Stimulated activated memory B cell treated with anti-CD40 and anti-IgM and Interleukin-4, amounts not matched to agents 10 μg/mL and 1 μg/mL and 100 μg/mL, for 72 hours (primary cell): ENCODE measurements around the gene TM9SF4.
A peak's percentile ranks its signal among the peaks of the same experiment; 100 is the strongest.

Source experiments
- ATAC-seq: fragments of 150-1000 bp; cut with Tn5 transposase; 2 replicates; pipeline ENCODE4 v1.10.0; 2021
- H3K27ac Mint-ChIP-seq: one replicate; pipeline ENCODE4 v1.8.0; 2022; ENCODE audit warnings: mild to moderate bottlenecking, mixed read lengths
- H3K27me3 Mint-ChIP-seq: one replicate; pipeline ENCODE4 v1.8.0; 2022; ENCODE audit warnings: mixed read lengths
- H3K36me3 Mint-ChIP-seq: one replicate; pipeline ENCODE4 v1.8.0; 2022; ENCODE audit warnings: mixed read lengths
- H3K4me1 Mint-ChIP-seq: one replicate; pipeline ENCODE4 v1.8.0; 2022; ENCODE audit warnings: mixed read lengths
- H3K4me3 Mint-ChIP-seq: one replicate; pipeline ENCODE4 v1.8.0; 2022; ENCODE audit warnings: mild to moderate bottlenecking, moderate library complexity, mixed read lengths
- H3K9me3 Mint-ChIP-seq: one replicate; pipeline ENCODE4 v1.8.0; 2022; ENCODE audit warnings: mixed read lengths

TM9SF4 gene

DNA sequence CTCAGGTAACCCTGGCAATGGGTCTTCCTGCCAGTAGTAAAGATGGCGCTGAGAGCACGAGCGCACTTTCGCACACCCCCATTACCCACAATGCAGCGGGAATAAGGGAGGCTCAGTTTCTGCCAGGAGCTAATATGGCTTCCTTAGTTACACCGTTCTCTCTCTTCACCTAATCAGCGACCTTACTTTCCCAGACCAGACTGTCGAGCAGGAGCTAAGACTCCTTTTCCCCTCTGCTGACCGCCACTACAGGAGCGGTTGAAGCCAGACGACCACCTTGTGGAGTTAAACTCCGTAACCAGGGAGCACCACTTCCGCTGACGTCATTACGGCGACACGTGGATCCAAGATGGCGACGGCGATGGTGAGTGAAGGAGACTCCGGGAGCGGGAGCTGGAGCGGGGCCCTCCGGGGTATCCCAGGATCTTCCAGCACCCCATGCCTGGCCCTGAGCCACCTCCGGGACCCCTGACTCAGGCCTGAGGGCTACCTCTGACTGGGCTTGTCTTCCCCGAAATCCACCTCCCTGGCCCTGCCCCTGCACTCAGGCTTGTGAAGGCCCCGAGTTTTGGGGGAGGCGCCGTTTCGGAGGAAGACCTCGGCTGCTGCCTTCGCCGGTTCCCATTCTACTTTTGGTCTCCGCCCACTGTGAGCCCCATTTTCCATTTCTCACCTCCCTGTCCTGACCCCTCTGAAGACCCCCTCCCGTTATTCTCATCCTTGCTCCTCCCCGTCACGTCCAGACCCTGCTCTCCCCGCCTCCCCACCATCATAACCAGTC is at the start of gene TM9SF4:
TSS of gene TM9SF4 (plus strand) at position 323 of the 781 bp plus-strand sequence. CDS start at position 350, 27 bp downstream.
- Mint-ChIP-seq H3K27ac (peak within 1 kb of the TSS; percentile 93), H3K36me3 (peaks cover 6% of the 10 kb centered on the region), H3K4me3 (peak within 1 kb of the TSS; percentile 99), H3K4me1 (peaks cover 34% of the 10 kb centered on the region), H3K27me3 (no peaks in the 10 kb centered on the region), H3K9me3 (no peaks in the 10 kb centered on the region)
- ATAC-seq = peak; percentile 93

- H3K4me1 Mint-ChIP-seq = peaks cover 33% of the 10 kb centered on the region
- H3K9me3 Mint-ChIP-seq = no peaks in the 10 kb centered on the region
- no peak overlapping the region for H3K27ac Mint-ChIP-seq
- no peaks in the 10 kb centered on the region for H3K27me3 Mint-ChIP-seq
- no peak overlapping the region for H3K4me3 Mint-ChIP-seq
- peaks cover 9% of the 10 kb centered on the region for H3K36me3 Mint-ChIP-seq
- ATAC-seq = peak; percentile 91
Observed at GRCh38 chr20:32062776-32063170, 46.7 kb upstream of the TM9SF4 start.

GRCh38 chr20:32063695-32064094 is 45.8 kb upstream of the TM9SF4 start:
- Mint-ChIP-seq H3K9me3 (no peaks in the 10 kb centered on the region), H3K27ac (no peak overlapping the region), H3K36me3 (peaks cover 9% of the 10 kb centered on the region), H3K4me1 (peaks cover 31% of the 10 kb centered on the region), H3K4me3 (no peak overlapping the region), H3K27me3 (no peaks in the 10 kb centered on the region)
- ATAC-seq = no peak

GRCh38 chr20:32064667-32065066 is 44.8 kb upstream of the TM9SF4 start:
- no peak overlapping the region for H3K27ac Mint-ChIP-seq
- H3K36me3 Mint-ChIP-seq = peaks cover 9% of the 10 kb centered on the region
- no peaks in the 10 kb centered on the region for H3K9me3 Mint-ChIP-seq
- no peak for ATAC-seq
- no peak overlapping the region for H3K4me3 Mint-ChIP-seq
- peaks cover 40% of the 10 kb centered on the region for H3K4me1 Mint-ChIP-seq
- no peaks in the 10 kb centered on the region for H3K27me3 Mint-ChIP-seq

DNA sequence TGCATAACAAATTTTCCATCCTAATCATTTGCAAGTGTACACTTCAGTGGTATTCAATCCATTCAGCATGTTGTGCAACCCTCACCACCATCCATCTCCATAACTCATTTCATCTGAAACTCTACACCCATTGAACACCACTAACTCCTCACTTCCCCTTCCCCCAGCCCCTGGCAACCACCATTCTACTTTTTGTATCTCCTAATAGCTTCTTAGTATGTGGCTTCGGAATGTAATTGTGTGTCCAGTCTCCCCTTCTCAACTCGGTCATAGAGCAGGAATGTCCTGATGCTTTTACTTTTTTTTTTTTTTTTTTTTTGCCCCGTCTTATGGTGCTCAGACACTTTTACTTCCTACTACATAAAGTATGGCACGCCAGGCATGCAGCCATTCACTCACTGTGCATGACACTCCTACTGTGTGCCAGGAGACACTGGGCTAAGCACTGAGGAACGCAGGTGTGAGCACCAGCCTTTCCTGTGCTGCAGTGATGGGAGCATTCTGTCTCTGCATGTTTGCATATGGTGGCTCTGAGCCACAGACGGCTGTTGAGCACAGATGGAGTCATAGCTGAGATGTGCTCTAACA is 42.2 kb upstream of the TM9SF4 start:
- Mint-ChIP-seq H3K36me3 (peaks cover 9% of the 10 kb centered on the region), H3K27me3 (no peaks in the 10 kb centered on the region), H3K4me1 (peaks cover 43% of the 10 kb centered on the region), H3K27ac (no peak overlapping the region), H3K9me3 (no peaks in the 10 kb centered on the region), H3K4me3 (no peak overlapping the region)
- ATAC-seq = peak; percentile 54

DNA sequence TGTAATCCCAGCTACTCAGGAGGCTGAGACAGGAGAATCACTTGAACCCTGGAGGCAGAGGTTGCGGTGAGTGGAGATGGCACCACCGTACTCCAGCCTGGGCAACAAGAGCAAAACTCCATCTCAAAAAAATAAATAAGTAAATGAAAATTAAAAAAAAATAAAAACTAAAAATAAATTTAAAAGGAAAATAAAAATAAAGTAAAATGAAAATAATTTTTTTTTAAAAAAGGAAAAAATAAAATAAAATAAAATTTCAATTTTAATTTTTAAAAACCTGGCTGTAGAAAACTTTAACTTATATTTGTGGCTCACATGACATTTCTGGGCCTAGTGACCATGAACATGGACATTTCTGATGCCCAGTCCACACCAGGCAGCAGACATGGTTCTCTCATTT is 41.3 kb upstream of the TM9SF4 start:
- Mint-ChIP-seq H3K27ac (no peak overlapping the region), H3K4me3 (no peak overlapping the region), H3K4me1 (peaks cover 35% of the 10 kb centered on the region), H3K36me3 (peaks cover 10% of the 10 kb centered on the region), H3K27me3 (no peaks in the 10 kb centered on the region), H3K9me3 (no peaks in the 10 kb centered on the region)
- ATAC-seq = no peak

- Mint-ChIP-seq H3K36me3 (peaks cover 15% of the 10 kb centered on the region), H3K9me3 (no peaks in the 10 kb centered on the region), H3K27me3 (no peaks in the 10 kb centered on the region), H3K27ac (peak overlapping the region; percentile 33), H3K4me3 (no peak overlapping the region), H3K4me1 (peaks cover 31% of the 10 kb centered on the region)
- no peak for ATAC-seq
Observed at GRCh38 chr20:32069711-32070110, 39.8 kb upstream of the TM9SF4 start.

GRCh38 chr20:32070282-32070681 is 39.2 kb upstream of the TM9SF4 start:
- H3K27ac Mint-ChIP-seq = peak overlapping the region; percentile 33
- no peaks in the 10 kb centered on the region for H3K9me3 Mint-ChIP-seq
- H3K27me3 Mint-ChIP-seq = no peaks in the 10 kb centered on the region
- no peak overlapping the region for H3K4me3 Mint-ChIP-seq
- H3K4me1 Mint-ChIP-seq = peaks cover 31% of the 10 kb centered on the region
- no peak for ATAC-seq
- H3K36me3 Mint-ChIP-seq = peaks cover 17% of the 10 kb centered on the region

DNA sequence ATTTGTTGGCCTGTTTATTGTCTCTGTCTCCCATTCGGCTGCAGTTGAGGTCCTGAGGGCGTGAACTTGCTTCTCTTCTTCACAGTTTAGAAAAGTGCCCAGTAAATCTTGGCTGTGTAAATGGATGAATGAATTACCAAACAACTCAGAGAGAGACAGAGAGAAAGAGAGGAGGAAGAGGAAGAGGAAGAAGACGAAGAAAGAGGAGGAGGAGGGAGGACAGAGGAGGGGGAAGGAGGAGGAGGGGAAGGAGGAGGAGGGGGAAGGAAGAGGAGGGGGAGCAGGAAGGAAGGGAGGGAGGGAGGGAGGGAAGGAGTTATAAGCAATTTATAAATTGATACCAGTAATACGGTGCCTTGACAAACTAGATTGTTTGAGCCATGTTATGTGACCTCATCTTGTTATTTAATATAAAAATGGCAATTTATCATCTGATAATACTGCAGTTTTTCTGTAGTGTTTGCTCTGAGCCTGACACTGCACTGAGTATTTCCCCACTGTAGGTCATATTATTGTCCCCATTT is 38.8 kb upstream of the TM9SF4 start:
- Mint-ChIP-seq H3K4me3 (no peak overlapping the region), H3K27me3 (no peaks in the 10 kb centered on the region), H3K27ac (no peak overlapping the region), H3K4me1 (peaks cover 31% of the 10 kb centered on the region), H3K9me3 (no peaks in the 10 kb centered on the region), H3K36me3 (peaks cover 21% of the 10 kb centered on the region)
- ATAC-seq = no peak

GRCh38 chr20:32071395-32072167 is 37.9 kb upstream of the TM9SF4 start:
- Mint-ChIP-seq H3K9me3 (no peaks in the 10 kb centered on the region), H3K4me3 (no peak overlapping the region), H3K4me1 (peaks cover 31% of the 10 kb centered on the region), H3K27me3 (no peaks in the 10 kb centered on the region), H3K27ac (no peak overlapping the region), H3K36me3 (peaks cover 29% of the 10 kb centered on the region)
- ATAC-seq = no peak

DNA sequence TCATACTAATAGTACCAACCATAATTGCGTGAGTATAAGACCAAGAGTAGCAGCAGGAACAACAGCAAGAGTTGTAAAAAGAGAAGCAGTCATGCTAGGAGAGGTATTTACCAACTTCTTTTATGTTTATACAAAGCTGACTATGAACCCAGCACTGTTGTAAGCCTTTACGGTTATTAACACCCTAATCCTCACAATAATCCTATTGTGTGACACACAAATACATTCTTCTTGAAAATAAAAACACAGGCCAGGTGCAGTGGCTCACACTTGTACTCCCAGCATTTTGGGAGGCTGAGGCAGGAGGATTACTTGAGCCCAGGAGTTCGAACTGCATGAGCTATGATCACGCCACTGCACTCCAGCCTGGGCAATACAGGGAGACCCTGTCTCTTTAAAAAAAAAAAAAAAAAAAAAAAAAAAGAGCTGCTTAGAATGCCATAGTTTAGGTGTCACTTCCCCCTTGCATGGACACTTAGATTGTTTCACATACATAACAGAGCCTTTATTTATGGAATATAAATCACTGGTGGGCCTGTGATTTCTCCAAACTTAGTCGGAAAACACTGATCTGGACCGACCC is 37.3 kb upstream of the TM9SF4 start:
- ATAC-seq = no peak
- Mint-ChIP-seq H3K4me1 (peaks cover 26% of the 10 kb centered on the region), H3K9me3 (no peaks in the 10 kb centered on the region), H3K27me3 (no peaks in the 10 kb centered on the region), H3K27ac (no peak overlapping the region), H3K4me3 (no peak overlapping the region), H3K36me3 (peaks cover 23% of the 10 kb centered on the region)

GRCh38 chr20:32075534-32075933 is 34.0 kb upstream of the TM9SF4 start:
- ATAC-seq = no peak
- Mint-ChIP-seq H3K4me3 (no peak overlapping the region), H3K9me3 (no peaks in the 10 kb centered on the region), H3K27ac (no peak overlapping the region), H3K36me3 (peaks cover 21% of the 10 kb centered on the region), H3K27me3 (no peaks in the 10 kb centered on the region), H3K4me1 (peaks cover 4% of the 10 kb centered on the region)

GRCh38 chr20:32077190-32077589 is 32.3 kb upstream of the TM9SF4 start:
- Mint-ChIP-seq H3K27me3 (no peaks in the 10 kb centered on the region), H3K36me3 (peaks cover 21% of the 10 kb centered on the region), H3K27ac (no peak overlapping the region), H3K4me1 (no peaks in the 10 kb centered on the region), H3K9me3 (no peaks in the 10 kb centered on the region), H3K4me3 (no peak overlapping the region)
- no peak for ATAC-seq

GRCh38 chr20:32078322-32078721 is 31.2 kb upstream of the TM9SF4 start:
- H3K9me3 Mint-ChIP-seq = no peaks in the 10 kb centered on the region
- no peak for ATAC-seq
- H3K4me1 Mint-ChIP-seq = no peaks in the 10 kb centered on the region
- H3K27me3 Mint-ChIP-seq = no peaks in the 10 kb centered on the region
- H3K36me3 Mint-ChIP-seq = peaks cover 22% of the 10 kb centered on the region
- no peak overlapping the region for H3K27ac Mint-ChIP-seq
- H3K4me3 Mint-ChIP-seq = no peak overlapping the region

DNA sequence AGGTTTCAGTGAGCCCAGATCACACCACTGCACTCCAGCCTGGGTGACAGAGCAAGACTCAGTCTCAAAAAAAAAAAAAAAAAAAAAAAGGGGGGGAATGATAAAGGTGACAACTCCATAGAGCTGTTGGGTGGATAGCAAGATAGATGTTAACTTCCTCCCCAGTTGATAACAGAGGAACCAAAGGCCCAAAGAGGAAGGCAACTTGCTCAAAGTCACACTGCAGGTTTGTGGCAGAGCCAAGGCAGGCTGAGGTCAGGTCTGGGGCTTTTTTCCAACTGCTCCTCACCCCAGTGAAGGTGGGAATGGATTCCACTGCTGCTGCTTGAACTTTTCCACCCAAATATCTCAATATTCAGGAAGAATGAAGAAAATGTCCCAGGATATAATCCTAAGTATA is 30.7 kb upstream of the TM9SF4 start:
- Mint-ChIP-seq H3K27ac (no peak overlapping the region), H3K4me1 (no peaks in the 10 kb centered on the region), H3K4me3 (no peak overlapping the region), H3K27me3 (no peaks in the 10 kb centered on the region), H3K9me3 (no peaks in the 10 kb centered on the region), H3K36me3 (peaks cover 18% of the 10 kb centered on the region)
- ATAC-seq = no peak
